Middle frontal gyrus (tissue), 1 donor: Measurements from ENCODE around the gene RETREG1.
"Not testable (repeated sequence)": the region's sequence is repeated elsewhere in the genome, so short reads cannot be mapped to it uniquely, and the experiment has no call there.

Experiments
- DNase-seq: peaks from one replicate; pipeline ENCODE4 v3.0.0-alpha.2; 2015; ENCODE audit warnings: low spot score; ENCODE audit errors: extremely low spot score

The RETREG1 gene

GRCh38 chr5:16490911-16491310, 125.9 kb downstream of the RETREG1 start:
- DNase-seq, result no peak

GRCh38 chr5:16489322-16489791, 127.4 kb downstream of the RETREG1 start:
- DNase-seq, result peak; percentile 66

- DNase-seq, result no peak
Observed at GRCh38 chr5:16487456-16487855, 129.3 kb downstream of the RETREG1 start.

GRCh38 chr5:16486711-16487111, 130.1 kb downstream of the RETREG1 start:
- DNase-seq, result no peak

- DNase-seq, result no peak
Observed at GRCh38 chr5:16485656-16486055, 131.1 kb downstream of the RETREG1 start.

- no peak for DNase-seq
Observed at GRCh38 chr5:16484081-16484480, 132.7 kb downstream of the RETREG1 start.

- DNase-seq, result no peak
Observed at GRCh38 chr5:16483361-16483760, 133.4 kb downstream of the RETREG1 start.

GRCh38 chr5:16482891-16483290, 133.9 kb downstream of the RETREG1 start:
- DNase-seq, result no peak

- no peak for DNase-seq
Observed at GRCh38 chr5:16480821-16481538, 135.8 kb downstream of the RETREG1 start.

GRCh38 chr5:16480144-16480543, 136.7 kb downstream of the RETREG1 start:
- DNase-seq, result no peak

GRCh38 chr5:16477541-16477940, 139.3 kb downstream of the RETREG1 start:
- no peak for DNase-seq

GRCh38 chr5:16476417-16476816, 140.4 kb downstream of the RETREG1 start:
- not testable (repeated sequence) for DNase-seq

GRCh38 chr5:16471387-16471786, 145.4 kb downstream of the RETREG1 start:
- DNase-seq, result no peak

- DNase-seq, result no peak
Observed at GRCh38 chr5:16467363-16468219, 149.2 kb downstream of the RETREG1 start.

GRCh38 chr5:16465544-16466432, 151.0 kb downstream of the RETREG1 start, which contains the start of gene ZNF622:
ZNF622 (minus strand) TSS chr5:16465800; CDS start chr5:16465665, 135 bp downstream.
- peak; percentile 90 for DNase-seq

GRCh38 chr5:16464664-16465543, 151.9 kb downstream of the RETREG1 start:
- DNase-seq, result no peak

- DNase-seq, result no peak
Observed at GRCh38 chr5:16464231-16464630, 152.6 kb downstream of the RETREG1 start.

- DNase-seq, result no peak
Observed at GRCh38 chr5:16461782-16462181, 155.0 kb downstream of the RETREG1 start.

- DNase-seq, result no peak
Observed at GRCh38 chr5:16461026-16461425, 155.8 kb downstream of the RETREG1 start.

GRCh38 chr5:16459451-16459850, 157.3 kb downstream of the RETREG1 start:
- DNase-seq, result no peak
